AG04449 (cell line): ENCODE measurements around the gene WASF1.

Experiments used
- CTCF ChIA-PET: fragments of 350-600 bp; formaldehyde crosslinking; extraction: SDS; loops from one replicate; lab custom pipeline; 2021; ENCODE audit warnings: antibody characterized with exemption; lab: Yijun Ruan, JAX
- POLR2A ChIA-PET: fragments of 400-600, 350-600 bp; formaldehyde crosslinking; extraction: SDS; loops from one replicate; lab custom pipeline; 2020; ENCODE audit warnings: antibody characterized with exemption, inconsistent platforms; lab: Yijun Ruan, JAX
- DNase-seq: peaks from one replicate; pipeline ENCODE4 v3.0.0-alpha.2; 2010; ENCODE audit warnings: low read depth, low spot score
- H3K4me3 ChIP-seq: 2 replicates; pipeline ENCODE4 v1.5.1; 2011; ENCODE audit warnings: low read depth, mild to moderate bottlenecking, control low read depth, low read length
- CTCF ChIP-seq: IDR thresholded peaks from one replicate; pipeline ENCODE4 v1.5.1; 2011; ENCODE audit warnings: mild to moderate bottlenecking, moderate library complexity, low read length, control low read depth, inconsistent platforms; ENCODE audit not compliant: insufficient read depth; ENCODE audit errors: missing control alignments

WASF1 gene

DNA sequence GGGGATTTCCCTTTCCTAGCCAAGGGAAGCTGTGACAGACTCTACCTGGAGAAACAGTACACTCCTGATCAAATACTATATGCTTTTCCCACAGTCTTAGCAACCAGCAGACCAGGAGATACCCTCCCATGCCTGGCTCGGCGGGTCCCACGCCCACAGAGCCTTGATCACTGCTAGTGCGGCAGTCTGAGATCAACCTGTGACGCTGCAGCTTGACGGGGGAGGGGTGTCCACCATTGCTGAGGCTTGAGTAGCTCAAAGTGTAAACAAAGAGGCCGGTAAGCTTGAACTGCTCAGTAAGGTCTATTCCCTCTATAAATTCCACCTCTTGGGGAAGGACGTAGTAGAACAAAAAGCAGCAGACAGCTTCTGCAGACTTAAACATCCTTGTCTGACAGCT lies 63.2 kb downstream of the WASF1 start:
- ChIA-PET CTCF (no interaction called here), POLR2A (no interaction called here)
- no peak for DNase-seq
- H3K4me3 ChIP-seq = no peak overlapping the region
- TF ChIP-seq CTCF = no peak

DNA sequence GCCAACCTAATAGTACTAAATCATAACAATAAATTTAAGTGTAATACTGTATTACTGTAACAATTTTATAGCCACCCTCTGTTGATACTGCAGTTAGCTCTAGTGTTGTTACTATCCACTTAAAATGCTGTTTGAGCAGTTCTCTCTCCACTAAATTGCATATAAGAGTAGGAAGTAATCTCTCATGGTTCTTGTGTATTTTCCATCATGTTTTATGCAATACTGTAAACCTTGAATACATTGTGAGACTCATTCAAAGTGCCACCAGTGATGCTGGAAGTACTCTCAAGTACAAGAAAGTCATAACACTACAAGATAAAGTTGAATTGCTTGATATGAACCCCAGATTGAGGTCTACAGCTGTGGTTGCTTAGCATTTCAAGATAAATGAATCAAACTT lies 65.5 kb downstream of the WASF1 start:
- ChIA-PET POLR2A (no interaction called here), CTCF (no interaction called here)
- no peak for DNase-seq
- TF ChIP-seq CTCF = no peak
- no peak overlapping the region for H3K4me3 ChIP-seq

DNA sequence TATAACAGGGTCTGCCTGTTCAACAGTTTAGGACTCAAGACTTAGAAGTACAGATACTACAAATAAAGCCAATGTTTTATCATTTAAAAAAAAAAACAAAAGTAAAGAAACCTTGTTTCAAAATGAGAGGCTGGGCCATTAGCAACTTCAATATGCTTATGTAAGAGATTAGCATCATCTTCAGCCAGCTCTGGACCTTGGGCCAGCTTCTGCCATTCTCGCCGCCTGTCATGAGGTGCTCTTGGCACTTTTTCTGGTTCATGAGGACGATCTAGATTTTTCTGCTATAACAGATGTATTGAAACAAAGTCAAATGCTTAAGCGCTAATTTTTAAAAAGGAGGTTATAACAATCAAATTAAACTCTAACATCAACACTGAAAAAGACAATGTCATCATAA lies 74.2 kb downstream of the WASF1 start:
- ChIA-PET CTCF (no interaction called here), POLR2A (no interaction called here)
- H3K4me3 ChIP-seq = no peak overlapping the region
- no peak for DNase-seq
- TF ChIP-seq CTCF = no peak

DNA sequence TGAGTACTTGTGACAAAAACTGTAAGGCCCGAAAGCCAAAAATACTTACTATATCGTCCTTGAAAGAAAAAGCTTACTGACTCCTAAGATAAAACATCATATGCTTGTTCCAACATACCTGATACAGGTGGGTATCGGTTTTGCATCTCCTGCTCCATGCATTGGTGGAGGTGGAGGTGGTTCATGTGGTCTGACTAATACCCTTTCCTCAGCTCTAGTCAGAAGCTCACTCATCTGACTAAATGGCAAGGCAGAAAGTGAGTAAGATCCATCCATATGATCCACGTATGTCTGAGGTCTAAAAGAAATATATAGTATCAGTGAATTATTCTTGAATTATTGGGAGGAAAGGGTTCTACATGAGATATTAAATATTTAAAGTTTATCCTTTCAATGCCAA lies 76.2 kb downstream of the WASF1 start:
- no peak for TF ChIP-seq CTCF
- POLR2A ChIA-PET = no interaction called here
- no peak for DNase-seq
- no peak overlapping the region for H3K4me3 ChIP-seq
- CTCF ChIA-PET = interaction anchor here (1.6 kb wide), 1 partner anchor 288 kb away, joined by 5 read pairs; no protein-coding TSS in a partner anchor

- no peak for TF ChIP-seq CTCF
- CTCF ChIA-PET = interaction anchor here (0.9 to 1.5 kb wide), 3 partner anchors 8 to 290 kb away, joined by 3 to 4 read pairs (median 3); no protein-coding TSS in a partner anchor
- H3K4me3 ChIP-seq = no peak overlapping the region
- no peak for DNase-seq
- POLR2A ChIA-PET = no interaction called here
Measured at GRCh38 chr6:110102411-110102810, 77.1 kb downstream of the WASF1 start.

- POLR2A ChIA-PET = no interaction called here
- H3K4me3 ChIP-seq = no peak overlapping the region
- no peak for DNase-seq
- TF ChIP-seq CTCF = no peak
- CTCF ChIA-PET = interaction anchor here (0.9 to 1.5 kb wide), 4 partner anchors 8 to 395 kb away, joined by 3 to 4 read pairs (median 3); no protein-coding TSS in a partner anchor
Measured at GRCh38 chr6:110101885-110102284, 77.6 kb downstream of the WASF1 start.
